Stimulated activated effector memory CD8-positive, alpha-beta T cell treated with anti-CD3 and anti-CD28 coated beads, Interleukin-12 subunit alpha, Interleukin-12 subunit beta, amount 100 ng/mL, for 72 hours (primary cell): ENCODE results near the gene CTSD.

Experiments used
- ATAC-seq: fragments of 150-1000 bp; cut with Tn5 transposase; 2 replicates; pipeline ENCODE4 v1.10.0; 2021
- DNase-seq, 2 donors: peaks; one replicate each; pipeline ENCODE4 v3.0.0; 2021 to 2022; ENCODE audit warnings: low spot score in 2 of 2
- H3K27ac Mint-ChIP-seq: one replicate; pipeline ENCODE4 v1.8.0; 2022; ENCODE audit warnings: mild to moderate bottlenecking, mixed read lengths
- H3K36me3 Mint-ChIP-seq: one replicate; pipeline ENCODE4 v1.8.0; 2022; ENCODE audit warnings: mild to moderate bottlenecking, mixed read lengths
- H3K4me1 Mint-ChIP-seq: one replicate; pipeline ENCODE4 v1.8.0; 2022; ENCODE audit warnings: mixed read lengths
- H3K4me3 Mint-ChIP-seq: one replicate; pipeline ENCODE4 v1.8.0; 2022; ENCODE audit warnings: mild to moderate bottlenecking, mixed read lengths
- H3K9me3 Mint-ChIP-seq: one replicate; pipeline ENCODE4 v1.8.0; 2022; ENCODE audit warnings: mixed read lengths

CTSD gene

GRCh38 chr11:1727096-1727690 is 36.5 kb downstream of the CTSD start:
- DNase-seq: no peak
- H3K4me3 Mint-ChIP-seq: peak overlapping the region; percentile 54
- peak; percentile 90 for ATAC-seq
- peaks cover 58% of the 10 kb centered on the region for H3K4me1 Mint-ChIP-seq
- no peaks in the 10 kb centered on the region for H3K9me3 Mint-ChIP-seq
- H3K27ac Mint-ChIP-seq: peak overlapping the region; percentile 68
- H3K36me3 Mint-ChIP-seq: peaks cover 8% of the 10 kb centered on the region

GRCh38 chr11:1719781-1720180 is 43.9 kb downstream of the CTSD start:
- H3K27ac Mint-ChIP-seq: no peak overlapping the region
- no peaks in the 10 kb centered on the region for H3K4me1 Mint-ChIP-seq

GRCh38 chr11:1718326-1718725 is 45.4 kb downstream of the CTSD start:
- Mint-ChIP-seq H3K36me3 (no peaks in the 10 kb centered on the region), H3K9me3 (no peaks in the 10 kb centered on the region), H3K27ac (no peak overlapping the region), H3K4me3 (no peak overlapping the region), H3K4me1 (no peaks in the 10 kb centered on the region)
- ATAC-seq: no peak
- DNase-seq: no peak

More at GRCh38 chr11:1719781-1720180, 43.9 kb downstream of the CTSD start:
- Mint-ChIP-seq H3K36me3 (no peaks in the 10 kb centered on the region), H3K4me3 (no peak overlapping the region), H3K9me3 (no peaks in the 10 kb centered on the region)
- no peak for DNase-seq
- ATAC-seq: no peak

DNA sequence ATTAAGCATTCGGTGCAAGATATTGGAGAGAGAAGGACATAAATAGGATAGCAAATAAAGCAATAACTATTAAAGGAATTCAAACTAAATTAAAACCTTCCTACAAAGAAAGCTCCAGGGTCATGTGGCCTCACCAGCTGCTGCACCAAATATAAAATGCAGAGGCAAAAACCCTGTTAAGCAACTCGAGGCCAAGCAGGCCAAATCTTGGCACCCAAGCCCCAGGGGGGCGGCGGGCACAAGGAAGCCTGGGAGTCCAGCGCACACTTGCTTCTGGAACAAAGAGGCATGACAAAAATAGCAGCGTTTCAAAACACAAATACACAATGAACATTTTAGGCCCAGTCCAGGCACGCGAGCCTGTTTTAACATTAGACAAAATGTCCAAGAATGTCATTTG is 46.0 kb downstream of the CTSD start:
- ATAC-seq (no peak), DNase-seq (no peak)
- Mint-ChIP-seq H3K9me3 (no peaks in the 10 kb centered on the region), H3K27ac (no peak overlapping the region), H3K4me3 (no peak overlapping the region), H3K4me1 (no peaks in the 10 kb centered on the region), H3K36me3 (no peaks in the 10 kb centered on the region)

DNA sequence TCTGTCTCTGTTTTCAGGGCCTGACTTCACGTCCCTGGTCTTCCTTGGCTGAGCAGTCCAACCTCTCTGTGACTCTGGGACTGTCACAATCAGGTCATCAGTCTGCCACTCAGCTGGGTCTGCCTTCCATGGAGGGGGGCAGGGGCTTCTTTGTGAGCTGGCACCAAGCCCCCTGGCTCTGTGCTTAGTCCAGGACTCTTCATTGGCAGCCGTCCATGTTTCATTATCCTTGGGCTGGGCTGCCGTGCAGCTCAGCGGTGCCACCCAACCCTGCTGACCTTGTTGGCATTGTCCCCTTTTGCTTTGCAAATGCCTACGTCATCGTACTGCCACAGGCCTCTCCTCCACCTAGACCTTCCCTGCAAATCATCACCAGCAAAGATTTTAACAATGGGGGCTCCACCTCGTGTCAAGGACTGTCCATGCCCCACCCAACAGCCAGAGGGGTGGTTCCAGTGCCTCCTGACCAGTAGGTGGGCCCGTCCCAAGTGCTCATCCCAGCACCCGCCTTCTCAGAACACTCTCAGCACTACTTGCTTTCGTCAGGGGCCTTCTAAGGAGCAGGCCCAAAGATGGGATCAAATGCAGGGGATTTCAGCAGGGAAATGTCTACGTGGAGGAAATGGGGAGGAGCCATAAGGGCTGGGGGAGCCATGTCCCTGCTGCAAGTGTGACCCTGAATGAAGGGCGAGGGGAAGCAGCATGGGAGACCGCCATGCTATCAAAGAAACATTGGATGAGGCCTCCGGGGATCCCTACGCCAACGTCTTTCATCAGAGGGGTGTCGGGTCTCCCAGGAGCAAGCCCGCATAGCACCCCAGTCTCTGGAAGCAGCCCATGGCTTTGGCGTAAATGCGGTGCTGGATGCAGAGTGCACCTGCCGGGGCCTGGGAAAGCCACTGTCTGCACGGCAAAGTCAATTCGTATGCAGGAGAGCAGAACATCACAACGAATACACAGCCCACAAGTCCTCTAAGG is 48.5 kb downstream of the CTSD start:
- no peaks in the 10 kb centered on the region for H3K36me3 Mint-ChIP-seq
- no peak overlapping the region for H3K4me3 Mint-ChIP-seq
- H3K9me3 Mint-ChIP-seq: no peaks in the 10 kb centered on the region
- DNase-seq (no peak), ATAC-seq (no peak)
- H3K27ac Mint-ChIP-seq: no peak overlapping the region
- H3K4me1 Mint-ChIP-seq: no peaks in the 10 kb centered on the region

- Mint-ChIP-seq H3K4me3 (no peak overlapping the region), H3K36me3 (no peaks in the 10 kb centered on the region), H3K4me1 (peaks cover 18% of the 10 kb centered on the region), H3K27ac (no peak overlapping the region), H3K9me3 (no peaks in the 10 kb centered on the region)
- no peak for ATAC-seq
- no peak for DNase-seq
Measured at GRCh38 chr11:1708716-1709115, 55.0 kb downstream of the CTSD start.

GRCh38 chr11:1707751-1708150 is 56.0 kb downstream of the CTSD start:
- Mint-ChIP-seq H3K27ac (no peak overlapping the region), H3K9me3 (no peaks in the 10 kb centered on the region), H3K4me1 (peaks cover 18% of the 10 kb centered on the region), H3K36me3 (no peaks in the 10 kb centered on the region), H3K4me3 (no peak overlapping the region)
- ATAC-seq (no peak), DNase-seq (no peak)

DNA sequence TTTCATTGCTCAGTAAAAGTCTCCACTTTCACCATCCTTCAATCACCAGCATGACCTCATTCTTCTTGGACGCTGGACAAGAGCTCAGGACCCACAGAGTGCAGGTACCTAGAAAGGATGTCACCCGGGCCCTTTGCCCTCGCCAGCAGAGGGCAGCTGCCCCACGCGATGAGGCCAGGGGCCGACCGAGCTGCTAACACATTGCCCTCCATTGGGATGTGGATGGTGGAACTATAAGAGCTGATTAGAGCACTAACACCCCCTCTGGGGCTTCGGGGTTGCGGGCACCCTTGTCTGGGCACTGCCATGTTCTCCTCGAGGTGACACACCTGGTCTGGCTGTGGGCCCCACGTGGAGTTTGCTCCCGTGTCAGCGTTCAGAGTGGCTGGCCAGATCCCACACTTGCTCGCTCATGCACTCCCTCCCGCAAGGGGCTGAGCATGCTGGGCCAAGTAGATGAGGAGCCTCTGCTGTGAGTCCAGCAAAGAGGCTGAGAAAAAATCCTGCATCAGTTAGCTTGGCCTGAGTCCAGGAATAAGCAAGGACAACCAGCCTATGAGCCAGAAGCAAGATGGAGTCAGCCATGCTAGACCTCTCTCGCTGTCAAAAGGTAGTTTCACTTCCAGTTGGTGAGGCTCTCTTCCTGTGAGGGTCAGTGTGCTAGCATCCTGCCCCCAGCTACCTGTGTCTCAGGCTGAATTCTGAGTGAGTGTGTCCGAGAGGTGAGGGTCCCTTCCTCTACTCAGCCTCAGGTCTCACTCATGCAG is 56.9 kb downstream of the CTSD start:
- no peak overlapping the region for H3K27ac Mint-ChIP-seq
- peaks cover 21% of the 10 kb centered on the region for H3K4me1 Mint-ChIP-seq
- DNase-seq: no peak
- peak; percentile 51 for ATAC-seq
- H3K36me3 Mint-ChIP-seq: no peaks in the 10 kb centered on the region
- H3K9me3 Mint-ChIP-seq: peaks cover 4% of the 10 kb centered on the region
- no peak overlapping the region for H3K4me3 Mint-ChIP-seq

DNA sequence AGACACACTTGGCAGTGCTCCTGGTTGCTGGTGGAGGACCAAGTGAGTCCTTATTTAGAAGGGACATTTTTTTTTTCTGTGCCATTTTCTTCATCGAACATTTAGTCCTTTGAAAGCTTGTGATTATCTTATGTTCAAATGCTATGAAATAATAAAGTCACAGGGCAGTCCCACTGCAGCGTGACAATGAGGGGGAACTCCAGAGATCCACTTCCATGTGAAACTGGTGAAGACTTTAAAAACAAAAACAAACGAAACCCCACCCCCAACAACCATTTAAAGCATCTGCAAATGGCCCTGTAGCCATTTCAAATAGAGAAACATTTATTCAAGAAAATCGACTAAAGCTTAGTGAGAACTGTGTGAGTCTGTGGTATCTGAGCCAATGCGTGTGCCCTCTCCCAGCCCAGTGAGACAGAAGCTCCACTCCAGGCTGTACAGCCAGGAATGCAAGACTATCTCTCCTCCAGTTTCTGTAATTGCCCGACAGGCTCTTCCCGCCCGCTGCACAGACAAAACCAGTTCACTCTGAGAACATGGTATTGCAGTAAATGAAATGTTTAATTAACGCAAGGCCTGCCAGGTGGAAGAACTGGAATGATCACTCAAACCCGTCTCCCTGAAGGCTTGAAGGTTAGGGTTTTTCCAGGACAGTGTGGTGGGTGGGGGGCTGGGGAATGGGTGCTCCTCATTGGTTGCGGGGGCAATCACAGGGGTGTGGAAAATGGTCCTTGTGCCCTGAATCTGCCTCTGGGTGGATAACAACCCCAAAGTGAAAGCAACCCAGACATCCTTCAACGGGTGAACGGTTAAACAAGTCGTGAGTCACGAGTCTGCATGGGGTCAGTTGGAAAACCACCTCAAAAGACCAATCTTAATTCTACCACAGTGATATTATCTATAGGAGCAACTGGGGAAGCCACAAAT is 58.3 kb downstream of the CTSD start:
- peaks cover 34% of the 10 kb centered on the region for H3K4me1 Mint-ChIP-seq
- peaks cover 9% of the 10 kb centered on the region for H3K9me3 Mint-ChIP-seq
- DNase-seq (no peak), ATAC-seq (peak; percentile 60)
- H3K27ac Mint-ChIP-seq: no peak overlapping the region
- no peak overlapping the region for H3K4me3 Mint-ChIP-seq
- H3K36me3 Mint-ChIP-seq: no peaks in the 10 kb centered on the region

DNA sequence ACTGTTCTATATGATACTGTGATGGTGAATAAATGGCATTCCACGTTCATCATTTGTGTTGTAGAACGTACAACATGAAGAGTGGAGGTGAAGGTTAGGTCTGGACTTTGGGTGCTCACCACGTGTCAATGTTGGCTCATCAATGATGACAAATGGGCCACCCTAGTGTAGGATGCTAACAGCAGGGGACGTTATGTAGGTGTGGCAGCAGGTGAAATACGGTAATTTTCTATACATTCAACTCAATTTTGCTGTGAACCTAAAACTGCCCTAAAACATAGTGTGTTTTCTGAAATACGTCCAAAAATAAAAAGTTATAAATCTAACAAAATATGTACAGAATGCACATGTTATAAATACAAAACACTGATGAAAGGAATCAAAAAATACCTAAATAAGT is 60.6 kb downstream of the CTSD start:
- Mint-ChIP-seq H3K9me3 (peaks cover 9% of the 10 kb centered on the region), H3K4me1 (peaks cover 34% of the 10 kb centered on the region), H3K27ac (no peak overlapping the region), H3K36me3 (no peaks in the 10 kb centered on the region), H3K4me3 (no peak overlapping the region)
- DNase-seq: no peak
- ATAC-seq: no peak
